Stomach (tissue), 9 donors: ENCODE measurements around the gene C1orf74. TPM values are rescaled to one million over a fixed set of nuclear protein-coding genes. Genes with fewer than 3 reads are reported as not detected.

ENCODE experiments used
- DNase-seq, 2 donors: peaks; one replicate each; pipeline versions ENCODE4 v3.0.0 to v3.0.0-alpha.2; 2013 to 2019
- H3K27ac ChIP-seq, 5 donors: fragments of 200-600 bp in 4 of 5; sonication (generic) in 4 of 5; one replicate each; pipeline ENCODE4 v1.5.1; 2013 to 2019; ENCODE audit warnings: mild to moderate bottlenecking in 1 of 5, moderate library complexity in 1 of 5
- H3K27me3 ChIP-seq, 3 donors: fragments of 200-600 bp; sonication (generic); one replicate each; pipeline ENCODE4 v1.5.1; 2017 to 2019; ENCODE audit warnings: mixed run types in 1 of 3
- H3K36me3 ChIP-seq, 4 donors: fragments of 200-600 bp; sonication (generic); 1 replicate in 3 of 4; 2 replicates in 1 of 4; pipeline ENCODE4 v1.5.1; 2016 to 2019
- H3K4me1 ChIP-seq, 4 donors: fragments of 200-600 bp; sonication (generic); one replicate each; pipeline ENCODE4 v1.5.1; 2016 to 2019
- H3K4me3 ChIP-seq, 4 donors: fragments of 200-600 bp; sonication (generic) in 3 of 4; one replicate each; pipeline ENCODE4 v1.5.1; 2016 to 2019; ENCODE audit warnings: mild to moderate bottlenecking in 1 of 4
- H3K9me3 ChIP-seq, 4 donors: fragments of 200-600 bp; sonication (generic); one replicate each; pipeline ENCODE4 v1.5.1; 2016 to 2019
- CTCF ChIP-seq, 7 experiments: fragments of 450-650 bp in 4 of 7; fragments of 200-600 bp in 3 of 7; sonication (generic) in 3 of 7; IDR thresholded peaks; one replicate each; pipeline ENCODE4 v1.5.1; 2016 to 2019; ENCODE audit warnings: antibody characterized with exemption in 7 of 7, control low read depth in 2 of 7, mild to moderate bottlenecking in 1 of 7
- EP300 ChIP-seq: sonication (generic); formaldehyde crosslinking; IDR thresholded peaks from one replicate; pipeline ENCODE4 v1.6.1; 2017; ENCODE audit warnings: antibody characterized with exemption
- POLR2A ChIP-seq, 4 donors: fragments of 450-650 bp; IDR thresholded peaks; one replicate each; pipeline ENCODE4 v1.6.1; 2016; ENCODE audit warnings: antibody characterized with exemption in 4 of 4, control low read depth in 2 of 4, mild to moderate bottlenecking in 1 of 4, moderate library complexity in 1 of 4
- POLR2AphosphoS5 ChIP-seq, 3 donors: sonication (generic); formaldehyde crosslinking; IDR thresholded peaks; one replicate each; pipeline ENCODE4 v1.6.1; 2016; ENCODE audit warnings: antibody characterized with exemption in 3 of 3
- WGBS, 5 donors: extraction: QIAGEN DNeasy Blood & Tissue Kit in 3 of 5; methylation state at CpG; one replicate each; pipeline versions ENCODE4 v1.1.5 to v1.1.7; 2013 to 2018; 5-methylcytosine and 5-hydroxymethylcytosine counted together
- intact Hi-C: fragments of 100-400 bp; cut with DNase I; formaldehyde crosslinking; loops from one replicate; pipeline ENCODE4 v1.15.1; 2023; ENCODE audit warnings: low total_unique reads
- polyA plus RNA-seq, 3 donors: library from polyadenylated mRNA; stranded (reverse); fragments of 200-250 nt; gene quantifications; one replicate each; pipeline ENCODE4 v1.2.3, GENCODE V29; 2013
- total RNA-seq, 5 donors: library from RNA; depleted of rRNA; stranded (reverse); fragments of >200 nt; gene quantifications; one replicate each; pipeline versions ENCODE4 v1.1.0 to v1.2.3, GENCODE V29; 2014 to 2016
- donor health status: healthy with polysubstance abuse.
- donor health status: Bipolar disorder and iron deficiency.
- donor health status: healthy.

The C1orf74 gene
- total and polyA plus RNA-seq, 8 donors = 0.72 to 3.6 (median 1.5) TPM; not detected in 1

DNA sequence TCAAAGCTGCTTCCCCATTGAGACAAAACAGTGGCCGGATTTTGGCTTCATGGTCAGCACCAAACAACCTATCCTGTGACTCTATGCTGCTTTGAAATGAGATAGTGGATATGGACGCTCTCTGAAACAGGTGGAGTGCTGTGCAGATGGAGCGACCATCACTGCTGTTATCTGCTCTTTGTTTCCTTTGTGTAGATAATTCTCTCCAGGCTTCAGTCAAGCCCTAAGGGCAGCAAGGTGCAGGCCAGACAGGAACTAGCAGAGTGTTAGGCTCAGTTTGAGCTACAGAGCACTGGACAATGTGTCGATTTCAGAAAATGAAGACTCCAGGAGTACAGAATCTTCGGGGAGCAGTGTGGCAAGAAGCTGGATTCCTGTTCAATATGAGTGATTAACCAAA is 26.4 kb upstream of the C1orf74 start:
- H3K27me3 ChIP-seq = peaks cover 0 to 6% (median 3%) of the 10 kb centered on the region in 3 donors
- whole genome bisulfite sequencing, 5 donors = 71 to 88% (median 75%) methylated on average over 5 of the region's 5 CpGs
- TF ChIP-seq POLR2A (IDR thresholded peaks at IDR 0.05) (no peak), EP300 (no peak), CTCF (IDR thresholded peaks at IDR 0.05) (no peak), POLR2AphosphoS5 (IDR thresholded peaks at IDR 0.05) (no peak)
- H3K4me3 ChIP-seq = no peak overlapping the region
- intact Hi-C loops = no loop called here
- no peak overlapping the region for H3K27ac ChIP-seq
- no peaks in the 10 kb centered on the region for H3K36me3 ChIP-seq
- DNase-seq = no peak
- no peaks in the 10 kb centered on the region for H3K9me3 ChIP-seq
- peaks cover 0 to 11% (median 4%) of the 10 kb centered on the region in 4 donors for H3K4me1 ChIP-seq

DNA sequence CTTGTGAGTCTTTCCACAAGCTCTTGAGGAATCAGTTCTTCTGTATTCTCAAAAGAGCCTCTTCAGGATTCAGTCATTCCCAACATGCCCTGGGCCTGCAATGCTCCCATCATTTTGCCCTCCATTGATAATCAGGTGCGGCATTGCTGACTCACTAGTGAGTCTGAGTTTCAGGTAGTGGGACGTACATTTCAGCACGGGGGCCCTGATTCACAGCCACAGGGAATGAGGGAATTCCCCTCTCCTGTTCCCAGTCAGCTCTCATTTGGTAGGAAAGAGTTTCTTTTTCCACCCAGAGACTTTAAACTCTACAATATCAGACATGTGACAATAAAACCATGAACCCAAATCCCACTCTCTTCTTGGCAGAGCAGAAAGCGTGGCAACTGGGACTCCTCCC is 25.3 kb upstream of the C1orf74 start:
- Histone ChIP-seq H3K36me3 (no peaks in the 10 kb centered on the region), H3K4me1 (peaks cover 0 to 12% (median 6%) of the 10 kb centered on the region in 4 donors), H3K9me3 (no peaks in the 10 kb centered on the region), H3K4me3 (no peak overlapping the region), H3K27me3 (peaks cover 0 to 13% (median 4%) of the 10 kb centered on the region in 3 donors), H3K27ac (no peak overlapping the region)
- intact Hi-C loops = no loop called here
- 75 to 87% (median 77%) methylated on average over 4 of the region's 4 CpGs for whole genome bisulfite sequencing, 5 donors
- no peak for DNase-seq
- TF ChIP-seq CTCF (IDR thresholded peaks at IDR 0.05) (no peak), POLR2AphosphoS5 (IDR thresholded peaks at IDR 0.05) (no peak), POLR2A (IDR thresholded peaks at IDR 0.05) (no peak), EP300 (no peak)

GRCh38 chr1:209808059-209808581 is 23.8 kb upstream of the C1orf74 start:
- Histone ChIP-seq H3K4me1 (peaks cover 0 to 23% (median 8%) of the 10 kb centered on the region in 4 donors), H3K27ac (no peak overlapping the region), H3K36me3 (no peaks in the 10 kb centered on the region), H3K9me3 (no peaks in the 10 kb centered on the region), H3K4me3 (no peak overlapping the region), H3K27me3 (peaks cover 0 to 13% (median 4%) of the 10 kb centered on the region in 3 donors)
- TF ChIP-seq EP300 (no peak), CTCF (IDR thresholded peaks at IDR 0.05) (no peak), POLR2AphosphoS5 (IDR thresholded peaks at IDR 0.05) (no peak), POLR2A (IDR thresholded peaks at IDR 0.05) (no peak)
- intact Hi-C loops = no loop called here
- peak in 1 of 2 donors; percentile 73 for DNase-seq

GRCh38 chr1:209807509-209807908 is 23.1 kb upstream of the C1orf74 start:
- Histone ChIP-seq H3K9me3 (no peaks in the 10 kb centered on the region), H3K36me3 (no peaks in the 10 kb centered on the region), H3K27me3 (peaks cover 0 to 13% (median 4%) of the 10 kb centered on the region in 3 donors), H3K4me3 (no peak overlapping the region), H3K27ac (no peak overlapping the region), H3K4me1 (peaks cover 6 to 29% (median 14%) of the 10 kb centered on the region in 4 donors)
- intact Hi-C loops = no loop called here
- WGBS, 5 donors = 79 to 89% (median 85%) methylated on average over 4 of the region's 4 CpGs
- DNase-seq = no peak
- TF ChIP-seq POLR2A (IDR thresholded peaks at IDR 0.05) (no peak), EP300 (no peak), CTCF (IDR thresholded peaks at IDR 0.05) (no peak), POLR2AphosphoS5 (IDR thresholded peaks at IDR 0.05) (no peak)
